Muscle layer of duodenum (tissue), 2 donors: Measurements from ENCODE around the gene PPP4R3A.
A peak's percentile ranks its signal among the peaks of the same experiment; 100 is the strongest.
"Not testable (repeated sequence)": the region's sequence is repeated elsewhere in the genome, so short reads cannot be mapped to it uniquely, and the experiment has no call there.

Experiments used
- H3K27ac ChIP-seq: one replicate; pipeline ENCODE4 v1.7.0; 2013; ENCODE audit warnings: mild to moderate bottlenecking, low read length
- H3K27me3 ChIP-seq: one replicate; pipeline ENCODE4 v1.7.0; 2013; ENCODE audit warnings: low read depth, mild to moderate bottlenecking, control low read depth, low read length
- H3K36me3 ChIP-seq, 2 donors: one replicate each; pipeline ENCODE4 v1.7.0; 2013; ENCODE audit warnings: low read length in 2 of 2, control low read depth in 1 of 2, mild to moderate bottlenecking in 1 of 2; ENCODE audit not compliant: insufficient read depth in 2 of 2, control insufficient read depth in 1 of 2
- H3K4me1 ChIP-seq, 2 donors: one replicate each; pipeline ENCODE4 v1.7.0; 2013; ENCODE audit warnings: low read length in 2 of 2, mild to moderate bottlenecking in 2 of 2, control low read depth in 1 of 2, moderate library complexity in 1 of 2; ENCODE audit not compliant: insufficient read depth in 2 of 2, control insufficient read depth in 1 of 2
- H3K4me3 ChIP-seq, 2 donors: one replicate each; pipeline ENCODE4 v1.7.0; 2013; ENCODE audit warnings: low read length in 2 of 2, low read depth in 1 of 2, mild to moderate bottlenecking in 1 of 2
- H3K9me3 ChIP-seq, 2 donors: one replicate each; pipeline ENCODE4 v1.7.0; 2013; ENCODE audit warnings: low read length in 2 of 2, control low read depth in 1 of 2, mild to moderate bottlenecking in 1 of 2; ENCODE audit not compliant: control insufficient read depth in 1 of 2
- donor health status: healthy.

PPP4R3A gene

DNA sequence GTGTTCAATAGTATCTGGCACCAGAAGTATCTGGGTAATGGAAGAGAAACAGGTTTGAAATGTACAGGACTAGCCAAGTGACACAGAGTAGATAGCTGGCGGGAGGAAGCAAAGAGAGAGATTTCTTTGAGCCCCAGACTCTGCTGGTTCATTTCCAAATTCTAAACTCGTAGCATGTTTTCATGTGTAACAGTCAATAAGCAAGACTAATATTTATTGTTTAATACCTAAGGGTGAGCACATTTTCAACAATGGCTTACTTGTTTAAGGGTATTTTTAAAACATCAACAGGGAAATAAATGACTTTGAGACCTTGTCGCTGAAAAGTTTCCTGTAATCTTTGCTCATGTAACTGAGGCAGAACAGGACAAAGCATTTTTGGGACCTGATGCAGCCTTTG, 80.7 kb downstream of the PPP4R3A start:
- H3K4me1 ChIP-seq: no peaks in the 10 kb centered on the region
- no peaks in the 10 kb centered on the region for H3K27me3 ChIP-seq
- H3K27ac ChIP-seq: no peak overlapping the region
- H3K36me3 ChIP-seq: no peaks in the 10 kb centered on the region
- H3K4me3 ChIP-seq: no peak overlapping the region
- no peaks in the 10 kb centered on the region for H3K9me3 ChIP-seq

DNA sequence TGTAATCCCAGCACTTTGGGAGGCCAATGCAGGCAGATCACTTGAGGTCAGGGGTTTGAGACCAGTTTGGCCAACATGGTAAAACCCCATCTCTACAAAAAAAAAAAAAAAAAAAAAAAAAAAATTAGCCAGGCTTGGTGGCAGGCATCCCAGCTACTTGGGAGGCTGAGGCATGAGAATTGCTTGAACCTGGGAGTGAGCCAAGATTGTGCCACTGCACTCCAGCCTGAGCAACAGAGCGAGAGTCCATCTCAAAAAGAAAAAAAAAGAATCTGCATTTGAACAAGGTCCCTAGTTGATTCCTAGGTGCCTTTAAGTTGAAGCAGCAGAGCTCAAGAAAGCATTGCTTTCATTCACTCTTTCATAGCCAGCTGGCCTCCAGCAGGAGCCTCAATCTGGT, 81.2 kb downstream of the PPP4R3A start:
- not testable (repeated sequence) for H3K4me3 ChIP-seq, H3K27ac ChIP-seq, H3K36me3 ChIP-seq, H3K4me1 ChIP-seq, H3K9me3 ChIP-seq, H3K27me3 ChIP-seq

DNA sequence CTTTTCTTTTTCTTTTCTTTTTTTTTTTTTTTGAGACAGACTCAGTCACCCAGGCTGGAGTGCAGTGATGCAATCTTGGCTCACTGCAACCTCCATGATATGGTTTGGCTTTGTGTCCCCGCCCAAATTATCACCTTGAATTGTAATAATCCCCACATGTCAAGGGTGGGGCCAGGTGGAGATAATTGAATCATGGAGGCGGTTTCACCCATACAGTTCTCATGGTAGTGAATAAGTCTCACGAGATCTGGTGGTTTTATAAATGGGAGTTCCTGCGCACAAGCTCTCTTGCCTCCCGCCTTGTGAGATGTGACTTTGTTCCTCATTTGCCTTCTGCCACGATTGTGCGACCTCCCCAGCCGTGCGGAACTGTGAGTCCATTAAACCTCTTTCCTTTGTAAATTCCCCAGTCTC, 84.6 kb downstream of the PPP4R3A start:
- not testable (repeated sequence) for H3K27me3 ChIP-seq, H3K4me1 ChIP-seq, H3K27ac ChIP-seq

DNA sequence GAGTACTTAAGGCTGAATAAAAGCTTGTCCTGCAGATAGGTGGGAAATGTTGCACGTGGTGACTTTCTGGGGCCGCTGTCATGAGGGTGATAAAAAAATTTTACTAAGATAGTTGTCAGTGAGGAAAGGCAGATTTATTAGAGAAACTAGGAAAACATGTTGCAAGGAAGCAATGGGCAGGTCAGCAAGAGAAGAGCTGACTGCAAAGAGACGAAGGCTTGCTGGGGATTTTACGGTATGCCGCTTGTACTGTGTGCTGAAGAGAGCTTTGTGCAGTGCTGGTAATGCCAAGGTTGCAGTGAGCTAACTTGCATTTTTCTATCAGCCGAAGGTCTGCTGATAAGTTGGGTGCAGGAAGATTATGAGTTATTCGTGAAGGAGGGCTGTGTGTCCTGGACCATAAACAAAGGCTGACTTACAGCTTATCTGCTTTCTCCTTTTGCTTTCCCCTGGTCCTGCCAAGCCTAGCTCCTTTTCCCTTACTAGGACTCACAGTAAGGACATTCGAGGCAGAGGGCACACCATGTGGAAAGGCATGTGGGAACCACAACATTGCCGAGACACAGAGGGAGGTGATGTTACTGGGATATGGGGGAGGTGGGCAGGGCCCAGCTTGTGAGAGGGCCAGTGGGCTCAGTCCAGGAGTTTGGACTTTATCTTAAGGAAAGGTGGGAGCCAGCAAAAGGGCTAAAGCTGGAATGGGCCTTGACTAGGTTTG, 85.1 kb downstream of the PPP4R3A start:
- H3K4me1 ChIP-seq: no peaks in the 10 kb centered on the region
- no peaks in the 10 kb centered on the region for H3K27me3 ChIP-seq
- H3K4me3 ChIP-seq: no peak overlapping the region
- H3K36me3 ChIP-seq: no peaks in the 10 kb centered on the region
- H3K9me3 ChIP-seq: no peaks in the 10 kb centered on the region
- H3K27ac ChIP-seq: no peak overlapping the region

More for the DNA sequence above, 84.6 kb downstream of the PPP4R3A start:
- H3K36me3 ChIP-seq, H3K4me3 ChIP-seq, H3K9me3 ChIP-seq: not testable (repeated sequence)

DNA sequence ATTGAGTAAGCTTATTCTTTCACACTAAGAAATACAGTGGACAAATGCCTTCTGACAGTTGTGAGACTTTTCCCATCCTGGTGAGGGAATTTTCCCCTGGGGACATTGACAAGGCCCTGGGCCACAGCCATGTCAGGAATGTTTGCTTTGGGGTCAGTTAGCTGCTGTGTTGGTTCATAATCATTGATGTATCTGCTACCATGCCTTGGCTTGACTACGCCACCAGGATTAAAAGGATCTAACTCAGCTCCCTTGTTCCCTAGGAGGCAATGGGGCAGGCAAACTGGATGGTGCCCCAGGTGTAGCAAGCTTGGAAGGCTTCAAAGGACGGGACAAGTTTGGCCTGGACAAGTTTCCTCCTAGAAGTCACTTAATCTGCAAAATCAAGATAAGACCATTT, 89.4 kb downstream of the PPP4R3A start:
- Histone ChIP-seq H3K27me3 (no peaks in the 10 kb centered on the region), H3K4me1 (peaks cover 4 to 17% of the 10 kb centered on the region in 2 donors), H3K4me3 (no peak overlapping the region), H3K36me3 (no peaks in the 10 kb centered on the region), H3K27ac (no peak overlapping the region), H3K9me3 (no peaks in the 10 kb centered on the region)

DNA sequence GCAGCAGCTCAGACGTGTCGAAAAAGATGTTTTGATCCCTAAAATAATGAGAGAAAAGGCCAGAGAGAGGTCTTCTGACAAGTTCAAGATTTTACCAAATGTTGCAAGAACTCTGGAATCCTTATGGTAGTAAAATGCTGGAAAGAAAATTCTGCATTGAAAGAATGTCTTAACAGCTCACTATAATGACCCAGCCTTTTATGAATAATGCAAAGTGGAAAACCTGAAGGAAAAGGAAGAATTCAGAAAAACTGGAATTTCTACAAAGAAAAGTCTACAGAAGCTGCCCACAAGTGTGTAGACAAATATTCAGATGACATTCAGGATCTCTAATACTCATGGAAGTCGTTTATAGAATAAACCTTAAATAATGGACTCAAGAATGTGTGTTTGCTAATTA, 90.7 kb downstream of the PPP4R3A start:
- H3K36me3 ChIP-seq: no peaks in the 10 kb centered on the region
- no peak overlapping the region for H3K27ac ChIP-seq
- H3K4me3 ChIP-seq: no peak overlapping the region
- no peaks in the 10 kb centered on the region for H3K9me3 ChIP-seq
- H3K4me1 ChIP-seq: peaks cover 4 to 17% of the 10 kb centered on the region in 2 donors
- no peaks in the 10 kb centered on the region for H3K27me3 ChIP-seq

DNA sequence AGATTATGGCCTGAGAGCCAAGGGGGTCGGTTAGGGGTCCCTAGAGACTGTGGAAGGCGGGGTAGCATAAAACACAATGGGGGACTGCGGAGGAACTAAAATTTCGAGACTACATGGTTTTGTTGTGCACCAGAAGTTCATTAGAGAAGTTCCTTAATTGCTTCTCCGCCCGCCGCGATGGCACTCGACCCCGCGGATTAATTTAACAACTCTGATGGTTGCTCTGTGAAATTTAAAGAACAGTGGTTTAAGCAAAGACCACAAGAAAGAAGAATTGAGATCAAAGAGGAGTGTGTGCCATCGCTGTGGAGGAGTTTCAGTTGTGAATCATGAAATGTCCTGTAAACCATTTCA, 91.1 kb downstream of the PPP4R3A start:
- H3K4me3 ChIP-seq: peak overlapping the region in 1 of 2 donors; percentile 64
- no peaks in the 10 kb centered on the region for H3K36me3 ChIP-seq
- H3K27ac ChIP-seq: no peak overlapping the region
- H3K9me3 ChIP-seq: no peaks in the 10 kb centered on the region
- H3K4me1 ChIP-seq: peaks cover 4 to 17% of the 10 kb centered on the region in 2 donors
- H3K27me3 ChIP-seq: no peaks in the 10 kb centered on the region

DNA sequence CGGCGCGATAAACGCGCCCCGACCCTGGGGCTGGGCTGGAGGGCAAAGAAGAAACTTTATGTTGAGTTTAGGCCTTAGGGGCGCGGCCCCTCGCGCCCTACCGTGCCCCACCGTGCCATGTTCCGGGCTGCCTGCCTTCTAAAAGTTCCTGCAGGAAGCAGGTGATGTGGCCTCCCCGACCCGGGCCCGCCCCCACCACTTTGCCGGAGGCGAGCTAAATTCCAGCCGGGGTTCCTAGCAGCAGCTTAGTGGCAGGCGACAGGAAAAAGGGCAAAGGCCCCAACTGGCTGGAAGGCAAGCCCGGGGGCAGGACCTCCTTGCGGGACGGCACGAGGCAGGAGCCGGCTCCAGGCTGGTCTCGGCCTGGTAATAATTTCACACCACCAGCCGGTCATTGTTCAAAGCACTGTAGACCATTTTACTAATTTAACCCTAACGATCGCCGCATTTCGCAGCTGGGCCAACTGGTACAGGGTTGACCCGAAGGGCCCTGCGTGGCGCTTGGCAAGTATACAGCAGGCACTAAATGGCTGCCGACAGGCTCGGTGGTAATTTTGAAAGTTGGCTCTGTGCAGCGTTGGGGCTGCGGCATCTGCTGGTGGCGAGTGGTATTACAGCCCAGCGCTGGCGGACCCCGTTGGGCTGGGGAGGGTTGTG, 91.6 kb downstream of the PPP4R3A start:
- Histone ChIP-seq H3K4me1 (peaks cover 4 to 17% of the 10 kb centered on the region in 2 donors), H3K27ac (no peak overlapping the region), H3K36me3 (no peaks in the 10 kb centered on the region), H3K4me3 (peak overlapping the region; percentile 52 to 64), H3K27me3 (no peaks in the 10 kb centered on the region), H3K9me3 (no peaks in the 10 kb centered on the region)

DNA sequence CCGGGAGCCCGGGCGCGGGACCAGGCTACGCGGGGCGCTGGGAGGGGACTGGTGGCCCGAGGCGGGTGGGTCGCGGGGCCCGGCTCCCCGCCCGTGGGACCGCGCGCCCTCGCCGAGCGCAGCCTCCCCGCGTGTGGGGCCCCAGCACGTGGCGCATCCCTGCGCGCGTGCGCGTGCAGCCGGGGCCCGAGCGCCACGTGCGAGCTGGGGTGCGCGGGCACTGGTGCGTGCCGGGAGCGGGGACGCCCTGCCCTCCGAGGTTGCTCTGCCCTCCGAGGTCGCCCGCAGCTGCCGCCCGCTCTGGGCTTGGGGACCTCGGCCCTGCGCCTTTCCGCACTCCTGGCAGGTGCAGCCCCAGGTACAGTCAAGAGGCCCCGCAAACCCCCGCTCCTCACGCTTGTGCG, 92.1 kb downstream of the PPP4R3A start:
- H3K4me1 ChIP-seq: peaks cover 4 to 17% of the 10 kb centered on the region in 2 donors
- H3K27ac ChIP-seq: no peak overlapping the region
- no peaks in the 10 kb centered on the region for H3K9me3 ChIP-seq
- H3K27me3 ChIP-seq: no peaks in the 10 kb centered on the region
- peak overlapping the region; percentile 52 to 64 for H3K4me3 ChIP-seq
- no peaks in the 10 kb centered on the region for H3K36me3 ChIP-seq

DNA sequence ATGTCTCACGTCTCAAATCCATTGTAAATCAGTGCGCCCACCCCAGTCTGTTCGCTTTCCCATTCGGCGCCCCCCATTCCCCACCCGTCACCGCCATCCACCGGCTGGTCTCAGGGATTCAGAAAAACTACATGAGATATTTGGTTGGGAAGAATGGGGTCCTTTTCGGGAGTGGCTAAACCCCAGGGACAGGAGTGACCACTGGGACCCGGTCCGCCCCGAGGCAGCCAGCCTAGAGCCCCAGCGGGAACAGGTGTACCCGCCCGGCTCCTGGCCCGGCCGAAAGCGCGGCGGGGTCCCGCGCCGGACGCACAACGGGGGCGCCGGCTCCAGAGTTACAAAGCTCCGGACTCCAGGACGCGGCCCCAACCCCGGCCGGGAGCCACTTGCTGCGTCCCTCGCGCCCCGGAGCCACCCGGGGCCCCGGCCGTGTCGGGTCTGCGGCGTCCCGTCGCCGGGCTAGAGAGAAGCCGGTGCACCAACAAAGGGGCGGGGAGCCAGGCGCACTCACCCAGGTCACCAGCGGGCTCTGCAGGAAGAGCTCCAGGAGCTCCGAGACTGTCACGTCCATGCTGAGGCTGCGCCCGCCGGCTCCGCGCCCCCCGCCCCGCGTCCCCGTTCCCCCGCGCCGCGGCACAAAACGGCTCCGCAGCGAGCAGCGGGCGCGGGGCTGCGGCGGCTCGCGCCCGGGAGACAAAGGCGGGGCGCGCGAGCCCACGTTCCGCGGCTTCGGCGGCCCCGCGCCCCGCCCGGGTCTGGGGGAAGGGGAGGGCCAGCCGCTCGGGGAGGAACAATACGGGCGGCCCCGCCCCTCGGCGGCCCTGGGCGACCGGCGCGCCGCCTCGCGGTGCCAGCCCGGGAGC, 92.8 kb downstream of the PPP4R3A start, which contains the start of gene CCDC88C:
Gene CCDC88C (minus strand): TSS at position 701 of the 863 bp plus-strand sequence. CDS start 130 bp downstream, at position 571.
- peak within 1 kb of the TSS; percentile 60 for H3K27ac ChIP-seq
- H3K4me3 ChIP-seq: peak within 1 kb of the TSS; percentile 70 to 71
- no peaks in the 10 kb centered on the region for H3K36me3 ChIP-seq
- H3K27me3 ChIP-seq: no peaks in the 10 kb centered on the region
- H3K9me3 ChIP-seq: no peaks in the 10 kb centered on the region
- peaks cover 4 to 17% of the 10 kb centered on the region in 2 donors for H3K4me1 ChIP-seq

DNA sequence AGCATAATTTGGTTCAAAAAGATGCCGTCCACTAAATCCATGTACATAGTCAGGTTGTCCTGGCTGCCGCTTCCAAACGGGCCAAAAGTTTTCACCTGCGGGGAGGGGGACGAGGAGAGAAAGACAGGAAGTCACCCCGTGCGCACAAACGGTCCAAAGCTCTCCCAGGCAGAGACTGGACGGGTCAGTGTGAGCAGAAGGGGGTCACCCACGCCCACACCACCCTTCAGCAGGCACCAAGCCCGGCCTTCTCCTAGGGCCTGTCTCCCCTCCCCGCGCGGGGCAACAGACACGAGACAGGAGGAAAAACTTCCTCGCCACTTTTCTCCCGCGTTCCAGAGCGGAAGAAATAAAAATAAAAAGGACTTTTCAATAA, 93.4 kb downstream of the PPP4R3A start:
- Histone ChIP-seq H3K4me1 (peaks cover 4 to 17% of the 10 kb centered on the region in 2 donors), H3K9me3 (no peaks in the 10 kb centered on the region), H3K27me3 (no peaks in the 10 kb centered on the region), H3K36me3 (no peaks in the 10 kb centered on the region), H3K4me3 (peak overlapping the region; percentile 70 to 71), H3K27ac (peak overlapping the region; percentile 60)
